Measurements from ENCODE around the gene SHROOM3. TPM values are rescaled to one million over a fixed set of nuclear protein-coding genes. Genes with fewer than 3 reads are reported as not detected.

SHROOM3 gene
- total and polyA plus RNA-seq, 2 donors (not counting 3 experiments of a cell fraction or from before 2014, with no cell fraction given) = 2.7 to 6.7 TPM

DNA sequence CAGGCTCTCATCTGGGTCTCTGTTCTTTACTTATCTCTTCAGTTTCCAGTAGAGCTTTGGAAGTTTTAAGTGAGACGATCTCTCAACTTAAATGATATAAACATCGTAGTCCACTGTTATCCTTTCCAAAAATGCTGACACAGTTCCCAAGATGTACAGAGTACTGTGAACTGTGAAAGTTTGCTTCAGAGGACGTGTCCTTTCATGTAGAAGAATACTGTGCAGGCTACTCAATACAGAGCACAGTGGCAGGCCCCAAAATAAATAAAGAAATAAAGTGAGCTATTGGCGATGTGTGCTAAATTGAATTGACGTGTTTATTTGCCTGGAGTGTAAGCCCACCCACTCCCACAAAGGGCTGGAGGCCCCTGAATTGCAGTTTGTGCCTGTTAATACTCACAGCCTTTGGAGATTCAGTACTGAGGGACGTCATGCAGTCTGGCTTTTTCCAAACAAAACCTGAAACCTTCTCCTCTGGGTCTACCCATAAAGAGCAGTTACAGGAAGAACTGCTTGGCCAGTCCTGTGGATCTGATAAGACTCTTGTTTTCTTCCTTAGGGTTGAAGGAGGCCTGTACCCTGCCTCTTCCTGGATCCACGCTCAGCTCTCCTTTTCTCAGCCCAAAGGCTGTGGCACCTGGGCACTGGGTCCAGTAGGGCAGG, 396.8 kb downstream of the SHROOM3 start:
- CTCF ChIA-PET = interaction anchor here (0.8 to 1.7 kb wide), 5 partner anchors 8 to 74 kb away, joined by 3 to 5 read pairs (median 3); no protein-coding TSS in a partner anchor
- peak; percentile 75 for FAIRE-seq
- dilution Hi-C loops (cut with MboI; ENCODE audit: extremely low pct_ligation_motif_present, low sequenced_read_pairs) (no loop called here), intact Hi-C loops (cut with micrococcal nuclease) (loop anchor here (1.0 to 2.0 kb wide), 2 partner anchors 117 to 175 kb away; partner anchors contain the start of gene SEPTIN11)
- Histone ChIP-seq H3K4me3 (replicated peaks in 1 of 3; ENCODE audit: insufficient read depth in 1 of 3, low read depth in 1 of 3, low read length in 3 of 3) (no peak overlapping the region), H3K27me3 (ENCODE audit: control insufficient read depth in 2 of 2, insufficient read depth in 2 of 2, low read length in 2 of 2) (no peaks in the 10 kb centered on the region), H3K9ac (replicated peaks; ENCODE audit: extremely low read depth, insufficient read depth, low read length) (no peak overlapping the region), H2AFZ (ENCODE audit: low read depth, low read length) (peak overlapping the region; percentile 55), H3K4me1 (ENCODE audit: control insufficient read depth, extremely low read depth, insufficient read depth, low read length) (peaks cover 23% of the 10 kb centered on the region), H4K20me1 (replicated peaks; ENCODE audit: control insufficient read depth, extremely low read depth, insufficient read depth, low read length) (no peaks in the 10 kb centered on the region), H3K9me1 (replicated peaks; ENCODE audit: control insufficient read depth, extremely low read depth, insufficient read depth, low read length) (no peaks in the 10 kb centered on the region), H3K4me2 (ENCODE audit: insufficient read depth, low read length) (no peak overlapping the region), H3K36me3 (ENCODE audit: control insufficient read depth in 2 of 2, extremely low read depth in 1 of 2, insufficient read depth in 2 of 2, low read length in 2 of 2) (no peaks in the 10 kb centered on the region), H3K79me2 (ENCODE audit: control insufficient read depth, insufficient read depth, low read length) (no peaks in the 10 kb centered on the region), H3K9me3 (replicated peaks; ENCODE audit: control insufficient read depth, insufficient read depth, low read length) (no peaks in the 10 kb centered on the region), H3K27ac (ENCODE audit: insufficient read depth, low read depth, low read length) (peak overlapping the region; percentile 78)
- TF ChIP-seq GATA2 (IDR thresholded peaks at IDR 0.05; ENCODE audit: insufficient read depth, insufficient read length, low read depth, low read length) (no peak), JUN (IDR thresholded peaks at IDR 0.05; ENCODE audit: borderline replicate concordance, insufficient read depth, insufficient read length, low read depth) (no peak), FOS (IDR thresholded peaks at IDR 0.05; ENCODE audit: borderline replicate concordance, insufficient read depth, low read length) (no peak), MYC (IDR thresholded peaks at IDR 0.05; ENCODE audit: low read depth, low read length) (no peak), POLR2AphosphoS5 (IDR thresholded peaks at IDR 0.05; ENCODE audit: insufficient read depth, low read depth, low read length) (no peak), POLR2A (IDR thresholded peaks at IDR 0.05; ENCODE audit: low read depth, low read length) (no peak), EZH2 (IDR thresholded peaks at IDR 0.05; ENCODE audit: borderline replicate concordance, low read depth, low read length, severe bottlenecking) (no peak)
- TF ChIP-seq, protein P1, sequence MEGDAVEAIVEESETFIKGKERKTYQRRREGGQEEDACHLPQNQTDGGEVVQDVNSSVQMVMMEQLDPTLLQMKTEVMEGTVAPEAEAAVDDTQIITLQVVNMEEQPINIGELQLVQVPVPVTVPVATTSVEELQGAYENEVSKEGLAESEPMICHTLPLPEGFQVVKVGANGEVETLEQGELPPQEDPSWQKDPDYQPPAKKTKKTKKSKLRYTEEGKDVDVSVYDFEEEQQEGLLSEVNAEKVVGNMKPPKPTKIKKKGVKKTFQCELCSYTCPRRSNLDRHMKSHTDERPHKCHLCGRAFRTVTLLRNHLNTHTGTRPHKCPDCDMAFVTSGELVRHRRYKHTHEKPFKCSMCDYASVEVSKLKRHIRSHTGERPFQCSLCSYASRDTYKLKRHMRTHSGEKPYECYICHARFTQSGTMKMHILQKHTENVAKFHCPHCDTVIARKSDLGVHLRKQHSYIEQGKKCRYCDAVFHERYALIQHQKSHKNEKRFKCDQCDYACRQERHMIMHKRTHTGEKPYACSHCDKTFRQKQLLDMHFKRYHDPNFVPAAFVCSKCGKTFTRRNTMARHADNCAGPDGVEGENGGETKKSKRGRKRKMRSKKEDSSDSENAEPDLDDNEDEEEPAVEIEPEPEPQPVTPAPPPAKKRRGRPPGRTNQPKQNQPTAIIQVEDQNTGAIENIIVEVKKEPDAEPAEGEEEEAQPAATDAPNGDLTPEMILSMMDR (IDR thresholded peaks at IDR 0.05; ENCODE audit: extremely low read depth in 1 of 2, insufficient read depth in 1 of 2, low read depth in 1 of 2, low read length in 2 of 2) = no peak
- TF ChIP-seq, protein P2, sequence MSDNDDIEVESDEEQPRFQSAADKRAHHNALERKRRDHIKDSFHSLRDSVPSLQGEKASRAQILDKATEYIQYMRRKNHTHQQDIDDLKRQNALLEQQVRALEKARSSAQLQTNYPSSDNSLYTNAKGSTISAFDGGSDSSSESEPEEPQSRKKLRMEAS (IDR thresholded peaks at IDR 0.05; ENCODE audit: insufficient read depth, insufficient read length) = no peak
- DNase-seq (ENCODE audit: low read depth, low spot score) = peak; percentile 60
- no TSS peak for BruUV-seq (replicated peaks)
- POLR2A ChIA-PET = no interaction called here

MicroRNA genes within 50 kb of the gene (microRNA counts, 767-probe panel; counts per million panel counts)
- microRNA hsa-miR-548ah-5p = 723 counts per million, percentile 96 among the panel's probes with 10 or more counts

Small RNA genes within 50 kb of the gene (microRNA-seq; reads per million reads assigned to microRNA genes)
- gene MIR4450 (ENCODE audit: borderline number of aligned reads, borderline replicate concordance) (not detected), gene MIR548AH (ENCODE audit: borderline number of aligned reads, borderline replicate concordance) (not detected)

Small RNA genes within 50 kb of the gene (small RNA-seq; reads per million reads assigned to genes)
- not detected for gene MIR4450 (ENCODE audit: insufficient read depth, insufficient read length, low read depth, low replicate concordance)
- gene RF00278 (ENCODE audit: insufficient read depth, insufficient read length, low read depth, low replicate concordance) = not detected
- not detected for gene RNU6-145P (ENCODE audit: insufficient read depth, insufficient read length, low read depth, low replicate concordance)

Other genes with a start within 250 kb of the SHROOM3 start
- gene SCARB2, start 221.4 kb upstream of the SHROOM3 start, total RNA-seq = 116 and 122 TPM in 2 replicates
- 63.2 and 75.2 TPM in 2 replicates for gene SCARB2, start 221.4 kb upstream of the SHROOM3 start, polyA plus RNA-seq
- 0.11 TPM in 1 of 2 replicates, not detected in the other for gene FAM47E, start 183.5 kb upstream of the SHROOM3 start, total RNA-seq
- gene FAM47E, start 183.5 kb upstream of the SHROOM3 start, polyA plus RNA-seq = not detected in 2 replicates
- 0.18 and 0.25 TPM in 2 replicates for gene STBD1, start 128.5 kb upstream of the SHROOM3 start, total RNA-seq
- 0.29 and 0.30 TPM in 2 replicates for gene STBD1, start 128.5 kb upstream of the SHROOM3 start, polyA plus RNA-seq
- not detected in 2 replicates for gene CCDC158, start 14.1 kb upstream of the SHROOM3 start, total RNA-seq
- not detected in 2 replicates for gene CCDC158, start 14.1 kb upstream of the SHROOM3 start, polyA plus RNA-seq

All from endothelial cell of umbilical vein (primary cell).